SK-N-SH treated with all-trans-retinoic acid at 6 μM for 48 hours (cell line): ENCODE measurements around the gene ADM.

Experiments used
- BACH2 ChIP-seq: fragments of 250-450 bp; sonication (Bioruptor Pico); IDR thresholded peaks from 2 replicates; pipeline ENCODE4 v1.9.0; 2021; ENCODE audit warnings: mild to moderate bottlenecking, borderline replicate concordance
- CREB5 ChIP-seq: fragments of 250-450 bp; sonication (Bioruptor Pico); IDR thresholded peaks from 2 replicates; pipeline ENCODE4 v1.5.1; 2020; ENCODE audit warnings: low read depth, mild to moderate bottlenecking, moderate library complexity
- CSRNP3 ChIP-seq: fragments of 250-450 bp; sonication (Bioruptor Pico); IDR thresholded peaks from 2 replicates; pipeline ENCODE4 v1.5.1; 2021; ENCODE audit warnings: mild to moderate bottlenecking, moderate library complexity
- PATZ1 ChIP-seq: fragments of 250-450 bp; sonication (Bioruptor Pico); IDR thresholded peaks from 2 replicates; pipeline ENCODE4 v1.8.0; 2020; ENCODE audit warnings: mild to moderate bottlenecking, moderate library complexity, borderline replicate concordance
- PPARA ChIP-seq: fragments of 250-450 bp; sonication (Bioruptor Pico); IDR thresholded peaks from 2 replicates; pipeline ENCODE4 v1.5.0; 2020; ENCODE audit warnings: mild to moderate bottlenecking, borderline replicate concordance
- RARB ChIP-seq: fragments of 250-450 bp; sonication (Bioruptor Pico); IDR thresholded peaks from 2 replicates; pipeline ENCODE4 v1.8.0; 2021; ENCODE audit warnings: mild to moderate bottlenecking, moderate library complexity
- SNAI2 ChIP-seq: fragments of 250-450 bp; sonication (Bioruptor Pico); IDR thresholded peaks from 2 replicates; pipeline ENCODE4 v1.5.0; 2020; ENCODE audit warnings: mild to moderate bottlenecking, moderate library complexity
- TSHZ2 ChIP-seq: fragments of 250-450 bp; sonication (Bioruptor Pico); IDR thresholded peaks from 2 replicates; pipeline ENCODE4 v1.5.0; 2020; ENCODE audit warnings: mild to moderate bottlenecking, moderate library complexity
- ZFP3 ChIP-seq: fragments of 250-450 bp; sonication (Bioruptor Pico); IDR thresholded peaks from 2 replicates; pipeline ENCODE4 v1.5.0; 2020; ENCODE audit warnings: mild to moderate bottlenecking, moderate library complexity

GRCh38 chr11:10326012-10326964 lies 21.4 kb downstream of the ADM start:
- no peak for TF ChIP-seq BACH2 (CRISPR knock-in tag)
- TF ChIP-seq SNAI2 (CRISPR knock-in tag): no peak
- TF ChIP-seq TSHZ2 (CRISPR knock-in tag): no peak
- TF ChIP-seq PATZ1: no peak
- TF ChIP-seq PPARA (CRISPR knock-in tag): no peak
- no peak for TF ChIP-seq CSRNP3 (CRISPR knock-in tag)
- TF ChIP-seq CREB5 (CRISPR knock-in tag): no peak
- TF ChIP-seq RARB (CRISPR knock-in tag): no peak
- no peak for TF ChIP-seq ZFP3 (CRISPR knock-in tag)
